NCI-H1105 (cell line): Measurements from ENCODE around the gene APOF.
"Not testable (repeated sequence)": the region's sequence is repeated elsewhere in the genome, so short reads cannot be mapped to it uniquely, and the experiment has no call there.

Source experiments
- DNase-seq: peaks from one replicate; lab custom pipeline; 2025; lab: John Stamatoyannopoulos, UW

APOF gene

DNA sequence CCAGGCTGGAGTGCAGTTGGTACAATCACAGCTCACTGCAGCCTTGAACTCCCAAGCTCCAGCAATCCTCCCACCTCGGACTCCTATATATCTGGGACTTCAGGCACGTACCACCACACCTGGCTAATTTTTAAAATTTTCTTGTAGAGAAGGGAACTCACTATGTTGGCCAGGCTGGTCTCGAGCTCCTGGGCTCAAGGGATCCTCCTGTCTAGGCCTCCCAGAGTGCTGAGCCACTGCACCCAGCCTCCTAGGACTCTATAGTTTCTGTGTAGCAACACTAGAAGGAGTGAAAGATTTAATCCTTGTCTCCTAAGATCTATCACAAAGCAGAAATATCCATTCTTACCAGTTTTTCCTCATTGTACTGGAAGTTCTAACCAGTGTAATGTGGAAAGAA lies 4.3 kb upstream of the APOF start:
- DNase-seq, result no peak

- DNase-seq, result no peak
These were observed 1.0 kb downstream of the APOF start for GRCh38 chr12:56361487-56362129.

DNA sequence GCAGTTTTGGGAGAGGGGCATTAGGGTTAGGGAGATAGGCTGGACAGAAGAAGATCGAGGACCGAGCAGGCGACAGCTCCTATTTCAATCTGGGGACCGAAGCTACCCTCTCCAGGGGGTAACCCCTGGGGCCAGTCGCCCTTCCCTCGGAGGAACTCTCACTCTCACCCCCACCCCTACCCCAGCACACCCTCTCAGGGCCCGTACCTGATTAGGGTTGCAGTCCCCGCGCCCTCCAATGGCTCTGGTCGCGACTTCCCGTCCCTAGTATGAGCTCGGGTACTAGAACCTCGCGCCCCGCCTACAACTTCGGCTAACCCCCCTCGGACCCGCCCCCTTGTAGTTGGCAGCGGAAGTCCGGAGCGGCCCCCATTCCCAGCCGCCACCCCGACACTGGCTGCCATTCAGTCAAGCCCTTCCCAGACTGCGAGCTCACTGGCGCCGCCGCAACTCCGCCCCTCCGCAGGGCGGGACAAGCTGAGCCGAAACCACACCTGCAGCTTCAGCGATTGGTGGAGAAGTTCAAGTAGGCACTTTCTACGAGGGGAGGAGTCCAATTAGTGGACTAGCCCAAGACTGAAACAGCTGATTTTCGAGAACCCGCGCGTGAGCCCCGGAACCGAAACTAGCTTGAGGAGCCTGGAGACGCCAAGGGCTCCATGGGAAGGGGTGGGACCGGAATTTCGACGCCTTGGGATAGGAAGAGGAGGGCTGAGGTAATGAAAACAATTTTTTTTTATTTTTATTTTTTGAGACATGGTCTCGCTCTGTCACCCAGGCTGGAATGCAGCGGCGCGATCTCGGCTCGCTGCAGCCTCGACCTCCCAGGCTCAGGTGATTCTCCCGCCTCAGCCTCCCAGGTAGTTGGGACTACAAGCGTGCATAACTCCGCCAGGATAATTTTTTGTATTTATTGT lies 2.5 kb downstream of the APOF start, which contains the start of gene STAT2:
STAT2 (minus strand) TSS at position 257 of the 917 bp plus-strand sequence. CDS start 3,536 bp downstream, outside the sequence.
- peak; percentile 91 for DNase-seq

- no peak for DNase-seq
These were observed 3.7 kb downstream of the APOF start for GRCh38 chr12:56358836-56359532.

DNA sequence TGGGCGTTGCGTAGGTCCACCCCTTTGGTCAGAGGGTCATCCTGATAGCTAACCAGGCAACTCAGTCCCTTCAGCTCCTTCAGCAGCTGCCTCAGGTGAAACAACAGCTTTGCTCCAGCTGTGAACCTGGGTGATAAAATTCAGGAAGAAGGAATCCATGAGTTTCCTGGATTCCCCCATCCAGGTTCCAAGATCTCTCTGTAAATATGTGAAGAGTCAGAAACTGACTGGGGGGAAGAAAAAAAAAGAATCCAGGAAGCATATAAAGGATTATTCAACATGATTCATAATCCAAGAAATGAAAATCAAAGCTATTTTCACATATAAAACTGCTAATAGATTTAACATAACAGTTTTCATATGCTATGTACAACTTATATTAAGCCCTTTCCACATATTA lies 11.3 kb downstream of the APOF start:
- DNase-seq, result no peak

DNA sequence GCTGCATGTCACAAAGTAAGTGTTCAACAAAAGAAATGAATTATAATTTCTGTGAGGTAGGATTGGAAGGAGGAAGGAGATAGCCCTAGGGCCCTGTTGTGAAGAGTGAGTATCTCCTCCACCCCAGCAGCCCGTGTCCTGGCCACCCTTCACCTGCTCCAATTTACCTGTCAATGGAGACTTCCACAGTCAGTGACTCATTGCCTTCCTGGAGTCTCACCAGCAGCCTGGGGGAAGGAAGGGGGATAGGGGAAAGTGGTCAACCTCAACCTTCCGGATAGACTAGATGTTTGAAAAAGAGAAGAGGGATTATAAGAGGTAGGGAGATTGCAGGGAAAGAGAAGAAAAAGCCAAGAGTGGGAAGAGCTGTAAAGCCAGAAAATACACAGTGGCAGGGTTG lies 12.0 kb downstream of the APOF start:
- no peak for DNase-seq

DNA sequence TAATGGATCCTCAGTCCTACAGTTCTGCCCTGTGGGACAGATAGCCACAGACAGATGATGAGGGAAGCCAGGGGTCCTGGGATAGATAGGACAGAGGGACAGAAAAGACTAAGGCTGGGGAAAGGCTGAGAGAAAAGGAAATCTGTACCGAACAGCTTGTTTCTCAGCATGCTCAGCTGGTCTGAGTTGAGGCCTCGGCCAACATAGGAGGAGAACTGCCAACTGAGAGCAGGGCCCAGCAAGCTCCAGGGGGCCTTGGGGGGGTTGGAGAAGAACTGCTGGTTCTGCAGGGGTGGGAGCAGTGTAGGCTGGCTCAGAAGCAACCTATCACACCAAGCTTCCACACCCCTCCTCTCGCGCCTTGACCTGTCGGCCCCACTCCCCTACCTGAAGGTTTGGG lies 13.9 kb downstream of the APOF start:
- no peak for DNase-seq

DNA sequence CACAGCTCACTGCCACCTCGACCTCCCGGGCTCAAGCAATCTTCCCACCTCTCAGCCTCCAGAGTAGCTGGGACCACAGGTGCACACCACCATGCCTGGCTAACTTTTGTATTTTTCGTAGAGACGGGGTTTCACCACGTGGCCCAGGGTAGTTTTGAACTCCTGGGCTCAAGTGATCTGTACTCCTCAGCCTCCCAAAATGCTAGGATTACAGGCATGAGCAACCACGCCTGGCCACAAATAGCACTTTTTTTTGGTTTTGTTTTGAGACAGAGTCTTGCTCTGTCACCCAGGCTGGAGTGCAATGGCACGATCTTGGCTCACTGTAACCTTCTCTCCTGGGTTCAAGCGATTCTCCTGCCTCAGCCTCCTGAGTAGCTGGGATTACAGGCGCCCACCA lies 15.4 kb downstream of the APOF start:
- not testable (repeated sequence) for DNase-seq

- no peak for DNase-seq
These were observed 16.0 kb downstream of the APOF start for GRCh38 chr12:56346675-56347074.

DNA sequence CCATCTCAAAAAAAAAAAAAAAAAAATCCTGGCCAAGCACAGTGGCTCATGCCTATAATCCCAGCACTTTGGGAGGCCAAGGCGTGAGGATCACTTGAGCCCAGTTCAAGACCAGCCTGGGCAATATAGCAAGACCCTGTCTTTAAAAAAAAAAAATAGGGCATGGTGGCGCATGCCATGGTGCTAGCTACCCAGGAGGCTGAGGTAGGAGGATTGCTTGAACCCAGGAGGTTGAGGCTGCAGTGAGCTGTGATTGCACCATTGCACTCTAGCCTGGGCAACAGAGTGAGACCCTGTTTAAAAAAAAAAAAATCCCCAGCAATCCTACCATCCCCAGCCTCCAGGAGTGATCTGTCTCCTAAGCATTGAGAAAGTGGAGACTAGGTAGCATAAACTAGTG lies 20.4 kb downstream of the APOF start:
- DNase-seq, result not testable (repeated sequence)

DNA sequence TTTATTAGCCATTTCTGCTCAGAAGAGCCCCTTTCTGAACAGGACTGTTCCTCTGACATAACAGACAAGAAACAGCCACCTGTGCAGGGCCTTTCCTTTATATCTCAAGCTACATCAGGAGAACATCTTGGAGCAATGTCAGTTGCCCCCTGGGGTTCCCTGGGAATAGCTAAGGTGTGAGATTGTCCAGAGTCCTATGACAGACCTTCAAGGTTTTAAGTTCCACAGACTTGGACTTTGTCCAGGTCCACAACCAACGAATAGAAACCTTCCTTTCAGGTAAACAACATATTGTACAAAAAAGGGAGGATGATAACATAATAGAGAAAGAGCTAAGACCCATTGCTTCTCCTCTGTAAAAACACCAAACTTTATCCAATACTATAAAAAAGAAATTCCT lies 21.0 kb downstream of the APOF start:
- no peak for DNase-seq

DNA sequence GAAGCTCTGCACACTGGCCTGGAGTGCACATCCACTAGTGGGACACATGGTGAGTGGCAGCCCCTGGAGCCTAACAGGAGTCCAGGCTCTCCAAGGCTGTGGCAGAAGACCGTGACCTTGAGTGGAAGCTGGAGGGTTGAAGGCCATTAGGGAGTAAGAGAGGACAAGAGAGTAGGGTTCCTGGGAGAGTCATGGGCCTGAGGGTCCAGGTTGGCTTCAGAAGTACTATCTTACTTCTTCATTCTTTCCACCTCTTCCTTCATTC lies 23.6 kb downstream of the APOF start:
- no peak for DNase-seq

GRCh38 chr12:56338308-56339157 lies 24.1 kb downstream of the APOF start, which contains the start of gene IL23A:
TSS of gene IL23A (plus strand) at chr12:56338884. CDS start at chr12:56339045, 161 bp downstream.
- DNase-seq, result no peak

DNA sequence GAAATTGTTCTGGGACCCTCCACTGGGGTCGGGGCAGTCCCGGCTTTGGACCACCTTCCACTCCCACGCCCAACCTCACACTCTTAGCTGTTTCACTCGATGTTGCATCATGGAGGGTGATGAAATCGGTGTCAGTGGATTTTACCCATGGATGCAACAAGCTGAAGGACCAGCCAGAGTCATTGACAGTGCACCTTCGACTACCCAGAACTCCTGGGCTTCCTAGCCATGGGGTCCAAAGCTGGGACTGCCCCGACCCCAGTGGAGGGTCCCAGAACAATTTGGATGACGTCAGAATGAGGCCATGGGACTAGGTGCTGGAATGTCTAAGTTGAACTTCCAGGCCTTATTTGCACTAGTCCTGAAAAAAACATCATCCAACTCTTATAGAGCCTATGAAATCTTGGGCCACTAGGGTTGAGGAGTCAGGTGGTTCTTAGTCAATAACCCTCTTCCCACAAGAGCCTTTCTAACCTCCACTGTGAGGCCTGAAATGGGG lies 24.9 kb downstream of the APOF start:
- DNase-seq, result no peak

DNA sequence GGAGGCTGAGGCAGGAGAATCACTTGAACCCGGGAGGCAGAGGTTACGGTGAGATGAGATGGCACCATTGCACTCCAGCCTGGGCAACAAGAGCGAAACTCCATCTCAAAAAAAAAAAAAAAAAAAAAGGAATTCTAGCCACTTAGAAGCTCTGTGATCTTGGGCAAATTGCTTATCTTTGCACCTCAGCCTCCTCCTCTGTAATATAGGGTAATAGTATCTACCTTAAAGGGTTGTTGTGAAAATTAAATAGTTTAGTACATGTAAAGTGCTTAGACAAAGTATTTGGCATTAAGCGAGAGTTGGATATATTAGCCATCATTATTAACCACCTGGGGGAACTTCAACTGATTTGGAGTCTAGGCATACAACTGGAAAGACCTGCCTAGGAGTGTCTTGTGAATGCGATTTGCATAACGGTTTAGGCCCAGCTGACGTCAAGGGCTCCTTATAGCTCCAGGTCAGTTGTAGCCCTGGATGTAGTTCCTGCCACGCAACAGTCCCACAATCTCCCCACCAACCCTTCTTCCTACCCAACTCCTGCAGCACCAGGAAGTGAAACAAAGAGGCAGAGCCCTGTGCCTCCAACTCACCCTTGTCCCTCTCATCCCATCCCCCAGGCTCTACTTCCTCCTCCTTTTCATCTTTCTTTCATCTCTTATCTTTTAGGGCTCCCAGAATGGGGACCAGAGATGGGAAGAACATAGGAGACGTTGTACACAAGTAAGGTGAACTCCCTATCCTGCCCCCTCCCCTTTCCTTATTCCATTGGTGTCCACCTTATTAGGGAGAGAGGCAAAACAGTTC lies 26.1 kb downstream of the APOF start:
- DNase-seq, result no peak

DNA sequence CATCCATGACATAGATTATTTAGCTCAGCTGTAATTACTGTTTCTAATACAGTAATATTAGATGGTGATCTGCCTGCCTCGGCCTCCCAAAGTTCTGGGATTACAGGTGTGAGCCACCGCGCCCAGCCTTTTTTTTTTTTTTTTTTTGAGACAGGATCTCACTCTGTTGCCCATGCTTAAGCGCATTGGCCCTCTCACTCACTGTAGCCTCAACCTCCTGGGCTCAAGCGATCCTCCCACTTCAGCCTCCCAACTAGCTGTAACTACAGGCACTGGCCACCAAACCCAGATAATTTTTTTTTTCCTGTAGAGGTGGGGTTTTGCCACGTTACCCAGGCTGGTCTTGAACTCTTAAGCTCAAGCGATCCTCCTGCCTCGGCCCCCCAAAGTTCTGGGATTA lies 27.1 kb downstream of the APOF start:
- DNase-seq, result not testable (repeated sequence)

DNA sequence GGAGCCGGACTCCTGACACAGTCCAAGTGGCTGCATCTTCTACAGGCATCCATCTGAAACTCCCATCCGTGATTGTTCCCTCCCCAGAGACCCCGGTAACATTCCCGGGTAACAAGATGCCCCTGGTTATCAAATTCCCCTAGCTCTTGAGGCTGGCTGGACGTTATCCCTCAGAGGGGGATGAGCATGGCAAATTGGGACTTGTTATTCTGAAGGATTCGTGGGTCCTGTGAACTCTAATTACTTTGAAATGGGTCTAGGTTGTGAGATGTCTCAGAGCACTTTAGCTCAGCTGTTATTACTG lies 28.2 kb downstream of the APOF start:
- DNase-seq, result no peak

GRCh38 chr12:56333679-56334489 lies 28.8 kb downstream of the APOF start, which contains the start of gene PAN2:
TSS of gene PAN2 (minus strand) at chr12:56334000. CDS start at chr12:56333094, 906 bp downstream.
- peak; percentile 84 for DNase-seq

DNA sequence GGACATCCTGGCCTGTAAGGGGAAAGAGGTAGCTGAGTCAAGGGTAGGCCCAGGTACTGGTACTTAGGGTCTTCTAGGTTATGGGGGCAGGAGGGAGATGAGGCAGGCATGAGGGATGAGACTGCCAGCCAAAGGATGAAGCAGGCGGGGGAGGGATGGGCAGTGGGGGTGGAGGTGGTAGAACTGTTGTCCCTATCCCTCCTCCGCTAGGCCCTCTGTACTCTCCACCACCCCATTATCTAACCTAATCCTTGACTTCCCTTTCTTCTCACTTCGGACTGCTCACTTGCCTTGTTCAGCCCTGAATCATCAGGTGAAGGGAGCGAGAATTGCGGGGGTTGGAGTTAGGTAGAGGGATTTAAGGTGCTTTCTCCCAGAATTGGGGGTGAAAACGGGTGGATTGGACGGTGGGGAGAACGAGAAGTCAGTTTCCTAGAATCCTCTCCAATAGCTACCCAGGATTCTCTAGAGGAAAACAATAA lies 29.4 kb downstream of the APOF start:
- DNase-seq, result no peak
